ENCODE measurements around the gene RERE.
"Not testable (repeated sequence)": the region's sequence is repeated elsewhere in the genome, so short reads cannot be mapped to it uniquely, and the experiment has no call there.

The RERE gene

GRCh38 chr1:8464377-8464776 is 353.1 kb downstream of the RERE start:
- DNase-seq: no peak

GRCh38 chr1:8463144-8463927 is 354.1 kb downstream of the RERE start:
- no peak for DNase-seq

- no peak for DNase-seq
These were observed 355.0 kb downstream of the RERE start for GRCh38 chr1:8462371-8462892.

- no peak for DNase-seq
These were observed 355.9 kb downstream of the RERE start for GRCh38 chr1:8461351-8462110.

GRCh38 chr1:8460784-8461183 is 356.7 kb downstream of the RERE start:
- no peak for DNase-seq

- DNase-seq: no peak
These were observed 357.3 kb downstream of the RERE start for GRCh38 chr1:8460132-8460544.

- DNase-seq: no peak
These were observed 358.8 kb downstream of the RERE start for GRCh38 chr1:8458607-8459006.

- DNase-seq: no peak
These were observed 359.6 kb downstream of the RERE start for GRCh38 chr1:8457760-8458381.

GRCh38 chr1:8456991-8457390 is 360.4 kb downstream of the RERE start:
- no peak for DNase-seq

- no peak for DNase-seq
These were observed 361.0 kb downstream of the RERE start for GRCh38 chr1:8456308-8456912.

- no peak for DNase-seq
These were observed 361.6 kb downstream of the RERE start for GRCh38 chr1:8455700-8456307.

- DNase-seq: no peak
These were observed 367.1 kb downstream of the RERE start for GRCh38 chr1:8450312-8450711.

GRCh38 chr1:8448911-8449661 is 368.4 kb downstream of the RERE start:
- no peak for DNase-seq

- DNase-seq: not testable (repeated sequence)
These were observed 368.9 kb downstream of the RERE start for GRCh38 chr1:8448505-8448904.

GRCh38 chr1:8447616-8448150 is 369.8 kb downstream of the RERE start:
- no peak for DNase-seq

- not testable (repeated sequence) for DNase-seq
These were observed 371.3 kb downstream of the RERE start for GRCh38 chr1:8446119-8446518.

- no peak for DNase-seq
These were observed 373.8 kb downstream of the RERE start for GRCh38 chr1:8443558-8444194.

GRCh38 chr1:8441426-8441825 is 376.0 kb downstream of the RERE start:
- DNase-seq: no peak

GRCh38 chr1:8439015-8439702 is 378.3 kb downstream of the RERE start:
- no peak for DNase-seq

- DNase-seq: no peak
These were observed 379.0 kb downstream of the RERE start for GRCh38 chr1:8438489-8438888.

- no peak for DNase-seq
These were observed 380.1 kb downstream of the RERE start for GRCh38 chr1:8437347-8437746.
